Activated naive CD8-positive, alpha-beta T cell treated with anti-CD3 and anti-CD28 coated beads, Interleukin-2, amount 10 ng/mL, durations not matched to agents 7 days and 5 days (primary cell): ENCODE results near the gene KCNQ5. TPM values are rescaled to one million over a fixed set of nuclear protein-coding genes. Genes with fewer than 3 reads are reported as not detected.

ENCODE experiments used
- ATAC-seq: fragments of 150-1000 bp; cut with Tn5 transposase; one replicate; pipeline ENCODE4 v1.10.0; 2021; ENCODE audit warnings: low read depth, moderate library complexity
- POLR2A ChIA-PET: fragments of 350-600 bp; sonication (Branson Sonifier 250); formaldehyde crosslinking; loops from one replicate; lab custom pipeline; 2021; ENCODE audit warnings: antibody characterized with exemption; lab: Charles Lee
- DNase-seq: peaks from one replicate; pipeline ENCODE4 v3.0.0; 2021
- H3K27ac Mint-ChIP-seq: one replicate; pipeline ENCODE4 v1.8.0; 2022; ENCODE audit warnings: mild to moderate bottlenecking, mixed read lengths
- H3K27me3 Mint-ChIP-seq: one replicate; pipeline ENCODE4 v1.8.0; 2022; ENCODE audit warnings: mild to moderate bottlenecking, moderate library complexity, mixed read lengths
- H3K36me3 Mint-ChIP-seq: one replicate; pipeline ENCODE4 v1.8.0; 2021; ENCODE audit warnings: mild to moderate bottlenecking, mixed read lengths
- H3K4me1 Mint-ChIP-seq: one replicate; pipeline ENCODE4 v1.8.0; 2021; ENCODE audit warnings: mixed read lengths
- H3K4me3 Mint-ChIP-seq: one replicate; pipeline ENCODE4 v1.8.0; 2022; ENCODE audit warnings: mild to moderate bottlenecking, moderate library complexity, mixed read lengths
- H3K9me3 Mint-ChIP-seq: one replicate; pipeline ENCODE4 v1.8.0; 2021; ENCODE audit warnings: mixed read lengths
- total RNA-seq, 2 experiments: library from RNA; stranded (reverse); gene quantifications; one replicate each; pipeline ENCODE4 v1.2.3, GENCODE V29; 2021

The KCNQ5 gene
- total RNA-seq, 2 experiments from 2014 or later = 4.3 to 5.1 TPM

- POLR2A ChIA-PET = no interaction called here
- H3K27ac Mint-ChIP-seq = no peak overlapping the region
- H3K4me3 Mint-ChIP-seq = no peak overlapping the region
- peaks cover 1% of the 10 kb centered on the region for H3K36me3 Mint-ChIP-seq
- peaks cover 5% of the 10 kb centered on the region for H3K4me1 Mint-ChIP-seq
- H3K9me3 Mint-ChIP-seq = peaks cover 2% of the 10 kb centered on the region
- ATAC-seq = no peak
- no peak for DNase-seq
- no peaks in the 10 kb centered on the region for H3K27me3 Mint-ChIP-seq
These were observed 124.4 kb downstream of the KCNQ5 start for GRCh38 chr6:72746276-72746675.

GRCh38 chr6:72748759-72749158, 126.9 kb downstream of the KCNQ5 start:
- POLR2A ChIA-PET = no interaction called here
- peaks cover 2% of the 10 kb centered on the region for H3K4me1 Mint-ChIP-seq
- H3K27ac Mint-ChIP-seq = no peak overlapping the region
- H3K36me3 Mint-ChIP-seq = peaks cover 1% of the 10 kb centered on the region
- no peak overlapping the region for H3K4me3 Mint-ChIP-seq
- no peak for ATAC-seq
- H3K27me3 Mint-ChIP-seq = no peaks in the 10 kb centered on the region
- DNase-seq = no peak
- peaks cover 2% of the 10 kb centered on the region for H3K9me3 Mint-ChIP-seq

DNA sequence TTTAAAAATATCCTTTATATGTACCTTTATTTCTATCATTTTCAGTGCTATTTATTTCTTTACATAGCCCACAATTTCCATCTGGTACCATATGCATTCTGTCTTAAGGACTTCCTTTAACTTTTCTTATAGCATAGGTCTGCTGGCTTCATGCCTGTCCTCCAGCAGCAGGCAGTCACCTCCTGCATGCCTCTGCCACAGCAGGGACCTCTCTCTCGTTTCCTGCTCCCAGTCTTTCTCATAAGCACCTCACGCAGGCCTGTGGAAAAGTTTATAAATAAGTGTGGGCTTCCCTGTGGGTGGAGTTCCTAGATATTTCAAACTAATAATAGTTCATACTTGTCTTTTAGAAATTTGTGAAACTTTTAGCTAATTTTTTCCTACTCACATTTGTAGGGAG, 133.9 kb downstream of the KCNQ5 start:
- Mint-ChIP-seq H3K4me3 (no peak overlapping the region), H3K27ac (no peak overlapping the region), H3K36me3 (no peaks in the 10 kb centered on the region), H3K4me1 (peaks cover 2% of the 10 kb centered on the region), H3K27me3 (no peaks in the 10 kb centered on the region), H3K9me3 (peaks cover 2% of the 10 kb centered on the region)
- DNase-seq (no peak), ATAC-seq (no peak)
- POLR2A ChIA-PET = no interaction called here

- Mint-ChIP-seq H3K4me3 (no peak overlapping the region), H3K36me3 (no peaks in the 10 kb centered on the region), H3K27ac (no peak overlapping the region), H3K27me3 (no peaks in the 10 kb centered on the region), H3K4me1 (peaks cover 3% of the 10 kb centered on the region), H3K9me3 (no peaks in the 10 kb centered on the region)
- ATAC-seq (no peak), DNase-seq (no peak)
- POLR2A ChIA-PET = no interaction called here
These were observed 135.2 kb downstream of the KCNQ5 start for GRCh38 chr6:72757048-72757447.

- POLR2A ChIA-PET = no interaction called here
- no peak for ATAC-seq
- Mint-ChIP-seq H3K4me1 (peaks cover 3% of the 10 kb centered on the region), H3K36me3 (no peaks in the 10 kb centered on the region), H3K4me3 (no peak overlapping the region), H3K27me3 (no peaks in the 10 kb centered on the region), H3K9me3 (no peaks in the 10 kb centered on the region), H3K27ac (no peak overlapping the region)
- DNase-seq = no peak
These were observed 136.1 kb downstream of the KCNQ5 start for GRCh38 chr6:72757926-72758325.

- Mint-ChIP-seq H3K4me3 (no peak overlapping the region), H3K27ac (no peak overlapping the region), H3K9me3 (peaks cover 1% of the 10 kb centered on the region), H3K4me1 (peaks cover 3% of the 10 kb centered on the region), H3K27me3 (no peaks in the 10 kb centered on the region), H3K36me3 (no peaks in the 10 kb centered on the region)
- POLR2A ChIA-PET = no interaction called here
- DNase-seq = no peak
- no peak for ATAC-seq
These were observed 137.0 kb downstream of the KCNQ5 start for GRCh38 chr6:72758901-72759300.

- H3K9me3 Mint-ChIP-seq = peaks cover 3% of the 10 kb centered on the region
- peaks cover 3% of the 10 kb centered on the region for H3K36me3 Mint-ChIP-seq
- H3K27ac Mint-ChIP-seq = no peak overlapping the region
- POLR2A ChIA-PET = no interaction called here
- ATAC-seq (no peak), DNase-seq (no peak)
- H3K4me3 Mint-ChIP-seq = no peak overlapping the region
- H3K4me1 Mint-ChIP-seq = peaks cover 3% of the 10 kb centered on the region
- H3K27me3 Mint-ChIP-seq = no peaks in the 10 kb centered on the region
These were observed 138.4 kb downstream of the KCNQ5 start for GRCh38 chr6:72760114-72760793.

- Mint-ChIP-seq H3K36me3 (peaks cover 3% of the 10 kb centered on the region), H3K27me3 (no peaks in the 10 kb centered on the region), H3K4me3 (no peak overlapping the region), H3K9me3 (peaks cover 3% of the 10 kb centered on the region), H3K4me1 (peaks cover 3% of the 10 kb centered on the region), H3K27ac (no peak overlapping the region)
- ATAC-seq (no peak), DNase-seq (no peak)
- POLR2A ChIA-PET = no interaction called here
These were observed 139.9 kb downstream of the KCNQ5 start for GRCh38 chr6:72761761-72762160.

- Mint-ChIP-seq H3K27me3 (no peaks in the 10 kb centered on the region), H3K36me3 (peaks cover 4% of the 10 kb centered on the region), H3K27ac (no peak overlapping the region), H3K4me1 (no peaks in the 10 kb centered on the region), H3K9me3 (peaks cover 2% of the 10 kb centered on the region), H3K4me3 (no peak overlapping the region)
- POLR2A ChIA-PET = no interaction called here
- no peak for DNase-seq
- no peak for ATAC-seq
These were observed 147.7 kb downstream of the KCNQ5 start for GRCh38 chr6:72769459-72770125.

DNA sequence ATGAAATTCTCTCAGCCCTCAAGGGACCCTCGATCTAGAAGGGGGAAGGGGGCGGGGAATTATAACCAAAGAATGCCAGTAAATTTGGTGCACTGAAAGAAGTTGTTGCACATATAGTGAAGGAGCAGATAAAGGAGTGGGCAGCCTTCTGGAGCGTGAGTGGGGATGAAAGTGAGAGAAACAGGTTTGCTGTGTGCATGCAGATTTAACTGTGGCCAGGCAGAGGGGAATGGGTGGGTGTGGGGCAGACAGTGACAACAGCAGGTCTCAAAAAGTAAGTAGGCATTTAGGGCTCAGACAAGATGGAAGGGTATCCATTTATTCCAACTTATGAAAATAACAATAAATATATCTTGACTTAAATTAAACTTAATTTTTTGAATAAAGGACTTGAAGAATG, 149.1 kb downstream of the KCNQ5 start:
- DNase-seq (no peak), ATAC-seq (no peak)
- no peak overlapping the region for H3K27ac Mint-ChIP-seq
- H3K36me3 Mint-ChIP-seq = peaks cover 2% of the 10 kb centered on the region
- H3K27me3 Mint-ChIP-seq = no peaks in the 10 kb centered on the region
- no peak overlapping the region for H3K4me3 Mint-ChIP-seq
- H3K9me3 Mint-ChIP-seq = no peaks in the 10 kb centered on the region
- POLR2A ChIA-PET = no interaction called here
- H3K4me1 Mint-ChIP-seq = no peaks in the 10 kb centered on the region

GRCh38 chr6:72776456-72776855, 154.6 kb downstream of the KCNQ5 start:
- Mint-ChIP-seq H3K27ac (no peak overlapping the region), H3K4me3 (no peak overlapping the region), H3K36me3 (peaks cover 7% of the 10 kb centered on the region), H3K27me3 (no peaks in the 10 kb centered on the region), H3K9me3 (peaks cover 1% of the 10 kb centered on the region), H3K4me1 (no peaks in the 10 kb centered on the region)
- ATAC-seq (no peak), DNase-seq (no peak)
- POLR2A ChIA-PET = no interaction called here

GRCh38 chr6:72781624-72782023, 159.8 kb downstream of the KCNQ5 start:
- Mint-ChIP-seq H3K27ac (no peak overlapping the region), H3K9me3 (peaks cover 3% of the 10 kb centered on the region), H3K27me3 (no peaks in the 10 kb centered on the region), H3K36me3 (peaks cover 11% of the 10 kb centered on the region), H3K4me3 (no peak overlapping the region), H3K4me1 (no peaks in the 10 kb centered on the region)
- POLR2A ChIA-PET = no interaction called here
- DNase-seq (no peak), ATAC-seq (no peak)

DNA sequence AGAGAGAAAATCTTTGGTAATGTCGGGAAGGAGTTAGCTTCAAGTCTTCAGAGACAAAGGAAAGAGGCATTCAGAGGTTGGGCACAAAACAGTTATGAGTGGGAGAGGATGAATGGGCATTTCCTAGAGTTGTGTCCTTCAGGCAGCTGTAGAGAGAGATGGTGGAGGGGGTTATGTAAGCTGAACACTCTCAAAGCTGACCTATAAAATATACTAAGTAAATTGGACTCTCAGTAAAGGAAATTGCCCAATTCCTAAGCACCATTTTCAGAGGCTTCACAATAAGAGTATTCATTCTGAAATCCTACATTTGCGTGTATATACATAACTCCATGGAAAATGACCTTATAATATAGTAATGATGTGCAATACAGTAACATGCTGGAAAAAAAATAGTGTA, 161.2 kb downstream of the KCNQ5 start:
- Mint-ChIP-seq H3K27ac (no peak overlapping the region), H3K27me3 (no peaks in the 10 kb centered on the region), H3K36me3 (peaks cover 7% of the 10 kb centered on the region), H3K9me3 (peaks cover 2% of the 10 kb centered on the region), H3K4me3 (no peak overlapping the region), H3K4me1 (no peaks in the 10 kb centered on the region)
- POLR2A ChIA-PET = no interaction called here
- DNase-seq (no peak), ATAC-seq (no peak)

DNA sequence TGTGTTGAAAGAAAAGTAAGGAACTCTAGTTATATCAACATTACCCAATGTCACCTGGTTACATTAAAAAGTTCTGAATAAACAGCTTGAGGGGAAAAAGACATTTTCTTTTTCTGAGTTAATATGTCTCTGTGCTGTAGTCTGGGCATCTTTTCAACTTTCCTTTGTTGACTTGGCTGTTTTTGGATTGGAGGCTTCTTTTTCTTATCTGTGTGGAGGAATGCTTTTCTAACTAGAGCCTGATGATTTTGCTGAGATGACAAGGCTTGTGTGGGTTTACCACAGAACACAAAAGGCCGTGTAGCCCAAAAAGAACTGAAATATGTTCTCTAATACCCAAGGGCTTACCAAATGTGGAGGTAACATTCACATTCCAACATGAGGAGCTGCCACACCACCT, 161.8 kb downstream of the KCNQ5 start:
- POLR2A ChIA-PET = no interaction called here
- H3K36me3 Mint-ChIP-seq = peaks cover 7% of the 10 kb centered on the region
- H3K27me3 Mint-ChIP-seq = no peaks in the 10 kb centered on the region
- ATAC-seq = no peak
- no peaks in the 10 kb centered on the region for H3K4me1 Mint-ChIP-seq
- no peak overlapping the region for H3K4me3 Mint-ChIP-seq
- no peak overlapping the region for H3K27ac Mint-ChIP-seq
- peaks cover 2% of the 10 kb centered on the region for H3K9me3 Mint-ChIP-seq
- no peak for DNase-seq
